HG02973 (cell line): ENCODE measurements around the gene KIAA1217.

ENCODE experiments used
- ATAC-seq: cut with Tn5 transposase; IDR thresholded peaks from one replicate; pipeline ENCODE4 v1.9.1; 2021; ENCODE audit warnings: moderate library complexity; ENCODE audit not compliant: unreplicated experiment

Gene KIAA1217

DNA sequence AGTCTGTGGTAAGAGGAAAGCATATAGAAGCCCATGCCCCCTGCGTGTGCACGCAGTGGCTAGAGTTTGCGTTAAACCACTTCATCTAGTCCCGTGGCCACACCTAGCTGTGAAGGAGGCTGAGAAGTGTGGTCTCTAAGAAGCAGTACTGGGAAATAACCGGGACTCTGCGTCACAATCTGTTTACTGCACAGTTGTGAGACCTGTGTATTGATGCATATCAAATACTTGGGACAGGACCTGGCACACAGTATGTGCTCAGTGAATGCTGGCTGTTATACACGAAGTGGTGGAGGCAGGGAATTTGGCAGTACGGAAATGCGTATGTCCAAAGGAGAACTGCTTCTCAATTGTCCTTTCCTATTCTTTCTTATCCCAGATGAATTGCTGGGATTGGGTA lies 365.2 kb downstream of the KIAA1217 start:
- ATAC-seq = no peak

DNA sequence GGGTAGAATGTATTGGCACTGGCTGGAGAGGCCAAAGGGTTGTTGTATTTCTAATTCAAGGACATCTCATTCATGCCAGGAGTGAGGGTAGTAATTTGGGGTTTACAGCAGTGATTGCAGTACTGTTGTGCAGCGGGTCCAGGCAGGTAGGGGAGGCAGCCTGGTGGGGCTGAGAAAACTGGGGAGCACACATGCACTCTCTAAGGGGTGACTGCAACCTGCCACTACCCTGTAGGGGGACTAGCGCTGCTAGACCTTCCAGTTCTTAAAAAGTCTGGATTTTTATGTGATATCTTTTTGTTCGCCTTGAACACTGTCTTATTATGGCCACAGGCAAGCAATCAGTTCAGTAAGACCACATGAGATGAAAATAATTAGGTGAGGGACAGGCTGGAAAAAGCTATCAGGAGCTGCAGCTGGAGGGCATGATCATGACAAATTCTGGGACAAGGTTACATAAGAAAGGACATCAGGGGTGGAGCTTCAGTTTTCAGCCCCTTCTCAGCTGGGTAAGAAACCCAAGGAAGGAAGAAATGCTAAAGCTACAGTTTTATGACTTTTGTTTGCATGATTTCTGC lies 365.7 kb downstream of the KIAA1217 start:
- no peak for ATAC-seq

DNA sequence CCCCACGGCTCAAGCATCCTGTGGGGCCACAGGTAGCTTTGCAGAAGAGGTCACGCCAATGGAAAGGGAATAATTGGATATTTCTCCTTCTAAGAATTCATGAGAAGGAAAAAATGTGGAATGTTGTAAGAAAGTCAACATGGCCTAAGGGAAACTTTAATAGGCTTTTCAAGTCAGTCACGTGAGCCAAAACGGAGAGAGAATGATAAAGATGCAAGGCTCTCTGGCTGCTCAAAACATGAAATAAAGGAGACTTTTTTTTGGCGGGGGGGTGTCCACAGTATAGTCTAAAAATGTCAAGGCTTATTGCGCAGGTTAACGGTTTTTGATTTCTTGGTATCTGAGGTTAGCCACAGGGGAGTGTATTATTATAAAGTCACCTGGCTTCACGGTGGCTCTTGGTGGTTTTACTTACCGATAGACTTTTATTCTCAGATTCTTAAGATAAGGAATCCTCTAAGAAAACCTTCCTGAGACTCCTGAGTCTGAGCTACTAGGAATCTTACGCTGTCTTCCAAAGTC lies 366.6 kb downstream of the KIAA1217 start:
- ATAC-seq = no peak

DNA sequence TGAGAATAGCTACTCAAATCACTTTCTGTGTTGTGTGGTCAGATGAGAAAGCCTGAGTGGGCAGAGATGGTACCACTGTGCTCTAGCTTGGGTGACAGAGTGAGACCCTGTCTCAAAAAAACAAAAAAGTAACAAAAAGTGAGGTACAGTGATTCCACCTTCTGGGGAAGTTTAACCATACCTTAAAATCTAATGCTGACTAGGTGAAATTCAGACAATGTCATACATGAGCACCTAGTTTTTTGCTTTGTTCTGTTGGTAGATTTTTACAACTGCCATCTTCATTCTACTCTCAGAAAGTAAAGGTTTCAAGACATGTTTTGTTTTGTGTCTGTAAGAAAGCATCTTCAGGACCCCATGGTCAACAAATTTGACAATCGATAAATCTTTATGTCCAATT lies 370.5 kb downstream of the KIAA1217 start:
- no peak for ATAC-seq

DNA sequence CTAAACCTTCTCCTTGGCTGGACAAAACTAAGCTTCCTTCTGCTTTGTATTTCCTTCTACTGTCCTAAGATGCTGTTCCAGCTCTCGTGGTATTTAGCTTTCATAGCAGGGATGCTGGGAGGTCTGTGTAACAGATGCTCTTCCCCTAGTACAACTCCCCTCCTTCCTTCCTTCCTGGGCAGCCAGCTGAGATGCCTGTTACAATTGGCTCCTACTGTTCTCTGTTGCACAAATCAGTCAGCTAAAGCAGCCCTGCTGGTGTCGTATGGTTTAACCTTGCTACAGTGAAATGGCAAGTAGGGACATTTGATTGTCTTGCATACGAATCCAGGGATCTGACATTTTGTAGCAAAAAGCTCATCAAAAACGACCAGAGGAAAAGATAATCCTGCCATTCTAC lies 371.0 kb downstream of the KIAA1217 start:
- no peak for ATAC-seq

DNA sequence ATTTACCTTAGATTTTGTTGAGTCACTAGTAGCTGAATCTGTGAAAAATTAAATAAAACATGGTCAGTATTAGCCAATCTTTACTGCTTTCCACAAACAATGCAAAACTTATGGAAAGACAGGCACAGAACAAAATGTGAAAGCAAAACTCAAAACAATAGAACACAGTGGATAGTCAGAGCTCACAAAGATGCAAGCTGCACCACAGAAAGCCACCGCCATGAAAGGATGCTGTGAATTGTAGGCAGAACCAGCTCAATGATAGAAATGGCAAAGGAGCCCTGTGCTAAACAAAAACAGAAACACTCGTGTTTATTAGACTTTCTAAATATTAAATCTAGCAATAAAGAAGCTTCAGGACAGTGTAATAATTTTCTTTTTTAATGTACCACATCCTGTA lies 380.3 kb downstream of the KIAA1217 start:
- ATAC-seq = no peak

DNA sequence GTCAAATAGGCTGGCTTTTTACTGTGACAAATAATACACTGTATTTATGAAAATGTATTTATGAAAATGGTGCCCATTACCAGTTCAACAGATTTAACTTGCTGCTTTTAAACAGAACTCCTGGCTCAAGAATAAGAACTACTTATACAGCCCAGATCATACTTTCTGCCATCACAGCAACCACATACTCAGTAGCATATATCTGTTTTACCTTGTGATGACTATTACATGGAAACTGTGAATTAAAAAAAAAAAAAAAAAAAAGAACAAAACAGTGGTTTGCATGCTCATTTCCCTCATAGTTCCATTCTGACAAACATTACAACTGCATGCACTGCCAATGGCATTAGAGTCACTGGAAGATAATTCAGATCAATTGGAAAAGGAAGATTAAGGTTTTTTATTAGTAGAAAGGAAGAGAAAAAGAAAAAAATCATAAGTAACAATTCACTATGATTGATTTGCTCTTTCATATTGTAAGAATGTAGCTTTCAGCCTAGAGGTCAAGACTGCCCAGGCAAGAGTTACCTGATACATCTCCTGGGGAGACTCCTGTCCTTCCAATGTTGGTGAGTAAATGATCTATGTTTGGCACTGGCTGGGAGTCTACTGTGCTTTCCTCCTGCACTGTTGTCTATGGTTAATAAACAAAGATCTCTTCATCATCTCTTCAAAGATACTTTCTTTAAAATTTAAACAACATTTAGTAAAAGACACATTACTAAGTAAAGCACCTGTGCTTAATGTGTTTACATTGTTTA lies 381.9 kb downstream of the KIAA1217 start:
- no peak for ATAC-seq

DNA sequence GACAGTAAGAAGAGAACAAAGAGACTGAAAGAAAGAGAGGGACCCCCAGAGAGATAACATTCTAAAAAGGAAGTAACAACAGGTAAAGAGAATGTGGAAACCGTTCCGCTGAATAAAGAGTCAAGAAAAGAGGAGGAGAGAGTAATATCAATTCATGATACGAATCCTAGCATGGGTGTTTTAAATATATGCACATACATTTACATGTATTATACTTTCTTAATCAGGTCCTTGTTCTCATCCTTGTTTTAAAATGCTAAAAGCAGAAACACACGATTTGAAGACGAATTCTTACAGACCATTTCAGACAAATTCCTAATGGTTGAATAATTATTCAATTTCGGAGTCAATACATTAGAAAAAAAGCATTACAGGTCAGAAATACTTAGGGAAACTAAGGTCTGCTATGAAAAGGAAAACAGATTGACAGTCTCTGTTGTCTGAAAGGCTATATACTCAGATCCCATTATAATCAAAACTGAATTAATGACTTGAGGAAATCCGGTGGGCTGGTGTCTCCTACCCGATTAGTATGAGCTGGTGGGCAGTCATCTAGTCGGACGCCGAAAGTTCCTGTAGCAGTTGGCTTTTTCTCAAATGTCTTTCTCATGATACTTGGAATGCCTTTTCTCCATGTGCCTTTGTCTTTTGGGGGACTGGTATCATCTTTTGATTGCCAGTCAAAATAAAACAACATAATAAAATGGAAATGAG lies 387.4 kb downstream of the KIAA1217 start:
- ATAC-seq = no peak

DNA sequence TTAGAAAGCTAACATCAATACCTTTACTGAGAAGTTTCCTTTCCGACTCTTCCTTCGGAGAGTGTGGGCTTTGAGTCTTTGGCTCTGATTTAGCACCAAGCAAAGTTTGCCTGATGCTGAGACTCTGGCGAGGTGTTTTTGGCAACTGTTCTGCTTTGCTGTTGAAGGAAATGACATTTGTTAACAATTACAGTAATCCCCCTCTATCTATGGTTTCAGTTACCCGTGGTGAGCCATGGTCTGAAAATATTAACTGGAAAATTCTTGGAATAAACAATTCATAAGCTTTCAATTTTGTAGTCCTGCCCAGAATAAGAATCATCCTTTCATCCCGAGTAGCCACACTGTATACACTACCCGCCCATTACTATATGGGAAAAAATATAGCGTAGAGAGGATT lies 388.5 kb downstream of the KIAA1217 start:
- no peak for ATAC-seq
